Measurements from ENCODE around the gene GABRR2. TPM values are rescaled to one million over a fixed set of nuclear protein-coding genes. Genes with fewer than 3 reads are reported as not detected.

Gene GABRR2
- total and polyA plus RNA-seq, 10 of the 15 experiments (the other 5 are each of a cell fraction or from before 2014, with no cell fraction given) = 0.16 to 0.72 (median 0.32) TPM; not detected in 2

DNA sequence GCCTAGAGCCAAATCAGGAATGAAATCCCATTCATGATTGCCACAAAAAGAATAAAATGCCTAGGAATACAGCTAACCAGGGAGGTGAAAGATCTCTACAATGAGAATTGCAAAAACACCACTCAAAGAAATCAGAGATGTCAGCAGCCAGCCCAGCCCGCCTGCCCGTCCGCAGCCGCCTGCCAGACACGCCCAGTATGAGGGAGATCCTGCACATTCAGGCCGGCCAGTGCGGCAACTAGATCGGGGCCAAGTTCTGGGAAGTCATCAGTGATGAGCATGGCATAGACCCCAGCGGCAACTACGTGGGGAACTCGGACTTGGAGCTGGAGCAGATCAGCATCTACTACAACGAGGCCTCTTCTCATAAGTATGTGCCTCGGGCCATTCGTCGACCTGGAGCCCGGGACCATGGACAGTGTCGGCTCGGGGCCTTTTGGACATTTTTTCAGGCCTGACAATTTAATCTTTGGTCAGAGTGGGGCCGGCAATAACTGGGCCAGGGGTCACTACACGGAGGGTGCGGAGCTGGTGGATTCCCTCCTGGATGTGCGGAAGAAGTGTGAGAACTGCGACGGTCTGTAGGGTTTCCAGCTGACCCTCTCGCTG lies 13.4 kb downstream of the GABRR2 start:
- SMC1A ChIA-PET (ENCODE audit: uncharacterized antibody, unreplicated experiment) = interaction anchor here (1.7 kb wide), 1 partner anchor 71 kb away, joined by 3 read pairs; no protein-coding TSS in a partner anchor
- CTCF ChIA-PET = interaction anchor here (2.0 kb wide), 1 partner anchor 71 kb away, joined by 6 read pairs; no protein-coding TSS in a partner anchor
- in situ Hi-C loops (cut with MboI) = no loop called here

DNA sequence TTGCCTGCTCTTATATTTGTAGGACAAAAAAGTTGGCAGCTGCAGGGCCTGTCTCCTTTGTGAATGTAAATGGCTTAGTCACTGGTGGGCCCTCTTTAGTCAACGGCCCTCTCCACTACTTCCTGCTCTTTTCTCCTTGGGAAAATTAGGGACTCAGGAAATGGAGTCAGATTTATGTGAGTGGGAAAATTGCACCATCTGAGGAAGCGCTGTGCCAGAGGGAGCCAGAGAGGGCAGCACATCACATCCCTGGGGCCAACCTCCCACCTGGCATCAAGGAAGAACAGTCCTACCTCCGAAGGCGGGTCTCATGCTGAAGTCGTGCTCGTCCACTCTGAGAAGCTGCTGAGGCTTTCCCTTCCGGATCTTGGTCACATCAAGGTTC lies 15.6 kb downstream of the GABRR2 start:
- DNase-seq (ENCODE audit: low read depth, low spot score) = no peak
- Histone ChIP-seq H3K4me2 (ENCODE audit: control insufficient read depth, insufficient read depth) (peak overlapping the region; percentile 91), H4K20me1 (ENCODE audit: control insufficient read depth, insufficient read depth) (no peaks in the 10 kb centered on the region), H3K4me3 (no peak overlapping the region), H3K79me2 (ENCODE audit: control insufficient read depth, insufficient read depth, low read length) (no peaks in the 10 kb centered on the region), H3K36me3 (ENCODE audit: control insufficient read depth in 2 of 2, insufficient read depth in 2 of 2, low read length in 1 of 2) (no peaks in the 10 kb centered on the region), H2AFZ (ENCODE audit: control insufficient read depth, low read depth, low read length) (no peak overlapping the region), H3K9me3 (replicated peaks; ENCODE audit: control insufficient read depth, insufficient read depth, low read length) (no peaks in the 10 kb centered on the region), H3K9ac (ENCODE audit: control insufficient read depth, insufficient read depth, low read length) (no peak overlapping the region), H3K4me1 (ENCODE audit: control insufficient read depth, insufficient read depth, low read length) (peaks cover 33% of the 10 kb centered on the region), H3K27ac (ENCODE audit: control insufficient read depth, insufficient read depth) (peak overlapping the region; percentile 94), H3K27me3 (replicated peaks in 1 of 2; ENCODE audit: control insufficient read depth in 2 of 2, insufficient read depth in 2 of 2, low read length in 1 of 2) (no peaks in the 10 kb centered on the region)
- no peak for TF ChIP-seq IKZF2 (IDR thresholded peaks at IDR 0.05)
- TF ChIP-seq, protein P1, sequence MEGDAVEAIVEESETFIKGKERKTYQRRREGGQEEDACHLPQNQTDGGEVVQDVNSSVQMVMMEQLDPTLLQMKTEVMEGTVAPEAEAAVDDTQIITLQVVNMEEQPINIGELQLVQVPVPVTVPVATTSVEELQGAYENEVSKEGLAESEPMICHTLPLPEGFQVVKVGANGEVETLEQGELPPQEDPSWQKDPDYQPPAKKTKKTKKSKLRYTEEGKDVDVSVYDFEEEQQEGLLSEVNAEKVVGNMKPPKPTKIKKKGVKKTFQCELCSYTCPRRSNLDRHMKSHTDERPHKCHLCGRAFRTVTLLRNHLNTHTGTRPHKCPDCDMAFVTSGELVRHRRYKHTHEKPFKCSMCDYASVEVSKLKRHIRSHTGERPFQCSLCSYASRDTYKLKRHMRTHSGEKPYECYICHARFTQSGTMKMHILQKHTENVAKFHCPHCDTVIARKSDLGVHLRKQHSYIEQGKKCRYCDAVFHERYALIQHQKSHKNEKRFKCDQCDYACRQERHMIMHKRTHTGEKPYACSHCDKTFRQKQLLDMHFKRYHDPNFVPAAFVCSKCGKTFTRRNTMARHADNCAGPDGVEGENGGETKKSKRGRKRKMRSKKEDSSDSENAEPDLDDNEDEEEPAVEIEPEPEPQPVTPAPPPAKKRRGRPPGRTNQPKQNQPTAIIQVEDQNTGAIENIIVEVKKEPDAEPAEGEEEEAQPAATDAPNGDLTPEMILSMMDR (IDR thresholded peaks at IDR 0.05 in 2 of 3, conservative IDR thresholded peaks at IDR 0.05 in 1 of 3; ENCODE audit: control insufficient read depth in 2 of 3, extremely low read depth in 1 of 3, insufficient read depth in 1 of 3, low read depth in 3 of 3, low read length in 3 of 3) = peak; percentile 18 to 28 (median 19); a peak in 3 of 6 replicates
- ChIA-PET RAD21 (ENCODE audit: unreplicated experiment) (interaction anchor here (2.2 to 4.4 kb wide), 4 partner anchors 50 to 155 kb away, joined by 9 to 53 read pairs (median 21); partner anchors contain the start of gene UBE2J1), CTCF (interaction anchor here (1.4 to 4.4 kb wide), 10 partner anchors 10 to 133 kb away, joined by 3 to 32 read pairs (median 12); partner anchors contain the start of gene UBE2J1), SMC1A (ENCODE audit: uncharacterized antibody, unreplicated experiment) (interaction anchor here (1.3 to 4.7 kb wide), 6 partner anchors 34 to 72 kb away, joined by 3 to 71 read pairs (median 12); no protein-coding TSS in a partner anchor), POLR2A (interaction anchor here (0.7 to 3.8 kb wide), 4 partner anchors 12 to 57 kb away, joined by 3 to 45 read pairs (median 11); no protein-coding TSS in a partner anchor)
- intact Hi-C loops (cut with micrococcal nuclease; ENCODE audit: unreplicated experiment) = loop anchor here (2.0 kb wide), 1 partner anchor 51 kb away; no protein-coding TSS in a partner anchor
- in situ Hi-C loops (cut with MboI) = no loop called here
- WGBS (ENCODE audit: insufficient coverage, insufficient replicate concordance, low lambda C conversion rate, missing lambda C conversion rate) = 88% methylated on average over 7 of the region's 7 CpGs
- no peak for FAIRE-seq
- ATAC-seq = no peak
- BruUV-seq (replicated peaks) = no TSS peak

More for the DNA sequence above, 13.4 kb downstream of the GABRR2 start:
- Histone ChIP-seq H3K4me1 (ENCODE audit: control insufficient read depth, insufficient read depth, low read length) (peaks cover 43% of the 10 kb centered on the region), H3K27ac (ENCODE audit: control insufficient read depth, insufficient read depth) (no peak overlapping the region), H3K79me2 (ENCODE audit: control insufficient read depth, insufficient read depth, low read length) (no peaks in the 10 kb centered on the region), H3K4me2 (ENCODE audit: control insufficient read depth, insufficient read depth) (no peak overlapping the region), H3K9ac (ENCODE audit: control insufficient read depth, insufficient read depth, low read length) (no peak overlapping the region), H3K36me3 (ENCODE audit: control insufficient read depth in 2 of 2, insufficient read depth in 2 of 2, low read length in 1 of 2) (no peaks in the 10 kb centered on the region), H3K9me3 (replicated peaks; ENCODE audit: control insufficient read depth, insufficient read depth, low read length) (no peaks in the 10 kb centered on the region), H3K27me3 (replicated peaks in 1 of 2; ENCODE audit: control insufficient read depth in 2 of 2, insufficient read depth in 2 of 2, low read length in 1 of 2) (no peaks in the 10 kb centered on the region), H2AFZ (ENCODE audit: control insufficient read depth, low read depth, low read length) (no peak overlapping the region), H3K4me3 (no peak overlapping the region), H4K20me1 (ENCODE audit: control insufficient read depth, insufficient read depth) (no peaks in the 10 kb centered on the region)
- no TSS peak for BruUV-seq (replicated peaks)
- no peak for TF ChIP-seq ZNF207 (IDR thresholded peaks at IDR 0.05; ENCODE audit: borderline replicate concordance)
- no peak for TF ChIP-seq IRF4 (IDR thresholded peaks at IDR 0.05; ENCODE audit: low read depth, low read length)
- no peak for TF ChIP-seq FOXK2 (IDR thresholded peaks at IDR 0.05)
- no peak for TF ChIP-seq NFIC (IDR thresholded peaks at IDR 0.05; ENCODE audit: low read depth, low read length)
- TF ChIP-seq GATAD2B (conservative IDR thresholded peaks at IDR 0.05; ENCODE audit: low read depth) = no peak
- TF ChIP-seq NFYB (IDR thresholded peaks at IDR 0.05; ENCODE audit: insufficient read depth, low read depth, low read length) = no peak
- TF ChIP-seq SPI1 (IDR thresholded peaks at IDR 0.05; ENCODE audit: borderline replicate concordance, insufficient read depth, low read depth, low read length) = no peak
- no peak for TF ChIP-seq NBN (IDR thresholded peaks at IDR 0.05)
- TF ChIP-seq KAT2A (conservative IDR thresholded peaks at IDR 0.05; ENCODE audit: control insufficient read depth, low read depth, low read length) = no peak
- TF ChIP-seq, protein P2, sequence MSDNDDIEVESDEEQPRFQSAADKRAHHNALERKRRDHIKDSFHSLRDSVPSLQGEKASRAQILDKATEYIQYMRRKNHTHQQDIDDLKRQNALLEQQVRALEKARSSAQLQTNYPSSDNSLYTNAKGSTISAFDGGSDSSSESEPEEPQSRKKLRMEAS (IDR thresholded peaks at IDR 0.05; ENCODE audit: low read depth, low read length) = no peak
- TF ChIP-seq NFXL1 (IDR thresholded peaks at IDR 0.05; ENCODE audit: borderline replicate concordance) = no peak
- intact Hi-C loops (cut with micrococcal nuclease; ENCODE audit: unreplicated experiment) = no loop called here
- FAIRE-seq = no peak
- 95% methylated on average over 25 of the region's 25 CpGs for WGBS (ENCODE audit: insufficient coverage, insufficient replicate concordance, low lambda C conversion rate, missing lambda C conversion rate)
- ChIA-PET POLR2A (no interaction called here), RAD21 (ENCODE audit: unreplicated experiment) (interaction anchor here (4.4 kb wide), 1 partner anchor 48 kb away, joined by 53 read pairs; the partner anchor contains the start of gene UBE2J1)
- no peak for DNase-seq (ENCODE audit: low read depth, low spot score)
- ATAC-seq = no peak
